HG03457 (cell line): ENCODE results near the gene ZFYVE28.
"Not testable (repeated sequence)": the region's sequence is repeated elsewhere in the genome, so short reads cannot be mapped to it uniquely, and the experiment has no call there.

Experiments used
- ATAC-seq: cut with Tn5 transposase; IDR thresholded peaks from one replicate; pipeline ENCODE4 v1.9.1; 2021; ENCODE audit warnings: moderate number of reproducible peaks; ENCODE audit not compliant: unreplicated experiment

ZFYVE28 gene

DNA sequence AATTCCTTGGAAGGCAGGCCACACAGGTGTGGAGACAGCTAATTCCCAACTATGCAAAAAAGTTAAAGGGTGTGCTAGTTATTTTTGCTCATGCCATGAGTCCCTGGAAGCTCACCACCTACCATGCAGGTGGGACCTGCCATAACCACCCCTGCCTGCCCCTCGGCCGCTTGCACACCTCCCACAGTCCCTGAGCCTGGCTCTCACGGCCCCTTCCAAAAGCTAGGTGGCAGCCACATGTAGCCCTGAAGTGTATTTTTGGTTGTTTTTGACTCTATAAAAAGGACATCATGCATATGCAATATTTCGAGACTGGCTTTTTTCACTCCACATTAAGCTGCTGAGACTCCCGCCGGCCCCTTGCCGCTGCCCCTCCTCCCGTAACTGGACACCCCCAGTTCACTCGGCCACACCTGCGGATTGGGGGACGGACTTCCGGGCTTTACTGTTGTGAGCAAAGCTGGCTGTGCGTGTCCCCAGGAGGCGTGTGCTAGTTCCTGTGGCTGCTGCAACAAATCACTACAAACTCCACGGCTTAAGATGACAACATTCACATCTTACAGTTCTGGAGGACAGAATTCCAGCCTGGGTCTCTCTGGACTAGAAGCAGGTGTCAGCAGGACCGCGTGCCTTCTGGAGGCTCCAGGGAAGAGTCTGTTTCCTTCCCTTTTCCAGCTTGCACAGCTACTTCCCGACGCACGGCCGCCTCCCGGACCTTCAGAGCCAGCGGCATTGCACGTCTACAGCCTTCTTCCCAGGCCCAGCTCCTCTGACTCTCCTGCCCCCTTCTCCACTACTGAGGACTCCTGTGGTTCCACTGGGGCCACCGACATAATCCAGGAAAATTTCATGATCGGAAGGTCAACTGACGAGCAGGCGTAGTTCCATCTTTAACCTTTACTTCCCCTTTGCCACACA is 24.8 kb downstream of the ZFYVE28 start:
- no peak for ATAC-seq

DNA sequence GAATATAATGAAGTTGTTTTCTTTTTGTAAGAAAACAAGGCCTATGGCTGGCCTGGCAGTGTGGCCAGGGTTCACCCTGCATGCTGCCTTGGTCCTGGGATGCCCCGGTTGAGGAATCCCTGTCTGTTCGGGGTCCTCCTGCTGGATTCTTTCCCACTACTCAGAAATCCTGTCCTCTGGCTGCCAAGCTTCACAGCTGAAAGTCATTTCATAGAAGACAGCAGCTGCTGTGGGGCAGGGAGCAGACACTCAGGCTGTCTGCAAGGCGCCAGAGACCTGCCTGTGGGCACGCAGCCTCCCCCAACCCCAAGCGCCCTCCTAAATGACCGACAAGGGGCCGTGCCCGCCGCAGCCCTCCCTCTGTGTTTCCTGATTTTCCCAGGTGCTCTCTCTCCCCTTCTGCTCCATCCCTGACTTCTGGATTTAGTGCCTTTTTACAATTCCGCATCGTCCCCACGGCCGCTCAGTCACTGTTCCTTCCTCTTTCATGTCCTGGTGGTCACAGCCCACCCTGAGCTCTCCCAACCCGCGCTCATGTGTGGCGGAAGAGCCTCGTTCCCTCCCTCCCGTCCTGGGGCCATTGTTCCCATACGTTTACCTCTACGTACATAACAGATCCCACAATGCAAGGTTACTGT is 27.5 kb downstream of the ZFYVE28 start:
- no peak for ATAC-seq

DNA sequence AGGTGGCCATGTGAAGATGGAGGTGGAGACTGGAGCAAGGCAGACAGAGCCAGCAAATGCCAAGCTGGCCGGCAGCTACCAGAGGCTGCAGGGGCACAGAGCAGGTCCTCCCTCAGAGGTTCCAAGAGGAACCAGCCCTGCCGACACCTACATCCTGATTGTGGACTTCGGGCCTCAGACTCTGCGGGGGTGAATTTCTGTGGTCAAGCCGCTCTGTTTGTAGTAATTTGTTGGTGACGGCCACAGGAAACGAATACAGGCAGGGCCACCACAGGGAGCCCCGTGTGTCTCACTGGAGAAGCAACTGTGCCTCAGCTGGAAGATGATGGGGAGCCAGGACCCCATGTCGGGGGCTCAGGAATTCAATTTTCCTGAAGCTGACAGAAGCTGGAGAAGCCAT is 28.3 kb downstream of the ZFYVE28 start:
- ATAC-seq = no peak

DNA sequence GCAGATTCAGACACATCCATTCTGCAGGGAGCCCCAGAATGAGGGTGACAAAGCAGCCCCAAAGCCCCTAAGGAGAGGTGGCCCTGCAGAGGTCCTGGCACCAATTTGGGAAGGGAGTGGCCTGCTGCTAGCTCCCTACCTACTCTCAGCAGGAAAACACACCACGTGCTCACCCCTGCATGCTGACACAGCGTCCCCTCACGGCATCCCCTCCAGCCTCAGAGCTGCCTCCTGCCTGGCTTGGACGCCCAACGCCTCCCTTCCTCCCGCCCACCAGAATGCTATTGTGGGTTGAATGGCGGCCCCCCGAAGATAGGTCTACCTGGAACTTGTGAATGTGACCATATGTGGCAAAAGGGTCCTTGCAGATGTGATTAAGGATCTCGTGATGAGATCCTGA is 28.8 kb downstream of the ZFYVE28 start:
- ATAC-seq = no peak

DNA sequence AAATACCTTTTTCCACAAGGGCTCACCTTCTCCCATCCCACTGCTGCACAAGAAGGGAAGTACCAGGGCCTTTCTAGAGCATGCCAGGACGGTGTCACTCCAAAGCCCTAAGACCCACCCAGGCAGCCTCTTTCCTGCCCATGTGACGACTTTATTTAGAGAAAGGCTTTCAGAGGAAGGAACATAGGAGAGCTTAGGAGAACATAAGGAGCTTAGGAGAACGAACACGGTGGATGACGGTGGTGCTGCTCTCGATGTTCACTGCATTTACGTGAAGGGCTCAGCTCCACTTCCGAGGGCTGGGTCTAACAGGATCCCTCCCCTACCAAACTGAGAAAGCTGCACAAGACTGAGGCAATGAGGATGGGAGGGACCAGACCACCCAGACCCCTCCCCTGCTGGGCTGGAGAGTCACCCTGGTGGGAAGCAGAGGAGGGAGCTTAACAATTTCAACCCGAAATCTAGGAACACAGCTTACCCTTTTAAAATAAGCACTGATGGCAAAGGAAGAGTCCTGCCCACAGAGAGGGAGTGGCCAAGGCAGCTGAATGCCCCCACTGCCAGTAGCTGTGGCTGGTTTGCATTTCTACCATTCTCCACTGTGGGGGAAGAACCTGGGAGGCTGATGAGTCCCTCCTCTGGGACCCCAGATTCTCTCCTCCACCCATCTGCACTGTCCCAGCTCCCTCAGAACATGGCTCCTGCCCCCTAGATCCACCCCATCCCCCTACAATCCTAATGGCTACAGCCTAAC is 29.8 kb downstream of the ZFYVE28 start:
- ATAC-seq = no peak

DNA sequence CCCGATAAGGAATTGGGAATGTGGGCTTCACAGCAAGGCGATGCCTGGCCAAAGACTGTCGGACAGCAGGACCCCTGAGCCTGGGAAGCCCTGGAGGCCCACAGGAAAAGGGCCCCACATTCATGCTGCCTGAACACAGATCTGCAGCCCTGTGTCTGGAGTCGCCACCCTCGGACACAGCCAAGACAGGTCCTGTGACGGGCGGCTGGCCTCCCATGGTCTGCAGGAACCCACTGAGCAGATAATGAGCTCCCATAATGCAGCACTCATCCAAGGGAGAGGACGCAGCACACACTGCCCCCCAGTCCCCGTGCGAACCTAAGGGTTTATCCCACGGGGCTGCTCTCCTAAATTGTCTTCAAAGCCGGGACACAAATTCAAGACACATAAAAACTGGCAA is 30.6 kb downstream of the ZFYVE28 start:
- ATAC-seq = no peak

DNA sequence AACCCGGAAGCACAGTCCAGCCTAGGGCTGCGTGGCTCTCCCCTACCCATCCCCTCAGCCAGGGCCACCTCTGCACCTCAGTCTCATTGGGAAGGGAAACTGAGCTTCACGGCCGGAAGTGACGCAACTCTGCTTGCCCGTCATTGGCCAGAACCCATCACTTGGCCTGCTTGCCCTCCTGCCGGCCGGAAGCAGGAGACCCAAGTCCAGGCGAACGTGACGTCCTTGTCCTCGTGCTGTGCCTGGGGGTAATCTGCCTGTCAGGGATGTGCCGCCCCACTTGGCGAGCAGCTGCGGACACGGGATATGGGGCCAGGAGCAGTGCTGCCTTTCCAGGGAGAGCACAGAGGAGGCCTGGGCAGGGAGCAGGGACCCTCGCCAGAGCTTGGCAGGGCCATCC is 31.2 kb downstream of the ZFYVE28 start:
- ATAC-seq = no peak

DNA sequence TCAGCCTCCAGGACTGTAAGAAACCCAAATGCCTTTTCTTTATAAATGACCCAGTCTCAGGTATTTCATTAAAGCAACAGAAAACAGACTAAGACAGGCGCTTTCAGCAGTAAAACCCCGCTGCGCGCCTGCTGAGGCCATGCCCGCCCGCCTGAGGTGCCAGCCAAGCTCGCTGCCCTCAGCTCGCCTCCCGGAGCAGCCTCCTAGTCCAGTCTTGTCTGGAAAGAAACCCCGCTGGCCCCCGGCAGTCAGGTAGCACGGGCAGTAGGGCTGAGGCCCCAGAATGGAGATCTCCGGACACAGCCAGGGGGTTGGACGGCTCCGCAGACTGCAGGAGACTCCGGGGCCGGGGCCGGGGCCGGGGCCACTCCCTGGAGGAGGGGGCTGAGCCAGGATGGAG is 31.7 kb downstream of the ZFYVE28 start:
- ATAC-seq = no peak

DNA sequence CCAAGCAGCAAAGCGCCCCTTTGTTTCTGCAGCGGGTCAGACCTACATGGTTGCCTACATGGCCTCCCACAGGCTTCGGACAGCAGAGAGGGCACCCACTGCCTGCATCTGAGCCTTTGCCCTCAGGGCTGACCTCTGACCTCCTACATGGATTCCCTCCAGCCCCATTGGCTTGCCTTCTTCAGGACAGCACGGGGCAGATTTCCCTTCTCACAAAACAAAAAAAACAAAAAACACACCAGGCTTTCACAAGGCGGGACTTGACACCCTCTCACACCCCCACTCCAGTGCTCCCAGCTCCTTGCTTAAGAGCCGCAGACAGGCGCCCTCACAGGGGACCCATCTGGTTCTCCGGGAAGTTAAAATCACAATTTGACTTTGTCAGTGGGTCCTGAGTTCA is 32.9 kb downstream of the ZFYVE28 start:
- ATAC-seq = no peak

DNA sequence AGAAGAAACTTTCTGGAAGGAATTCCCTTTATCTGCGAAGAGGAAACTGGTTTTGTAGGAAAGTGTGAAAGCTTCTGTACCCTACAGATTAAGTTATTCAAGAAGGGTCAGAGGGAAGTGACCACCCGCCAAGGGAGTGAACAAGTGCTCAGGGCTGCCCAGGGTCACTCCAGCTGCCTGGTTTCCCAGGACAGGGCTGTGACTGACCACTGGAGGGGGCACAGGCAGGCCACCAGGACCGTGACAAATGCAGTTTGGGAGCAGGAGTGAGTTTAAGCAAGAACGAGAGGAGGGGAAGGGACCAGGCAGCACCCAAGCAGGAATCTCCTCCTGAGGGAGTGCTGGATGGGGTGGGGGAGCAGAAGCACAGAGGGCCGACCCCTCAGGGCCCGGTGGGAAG is 34.2 kb downstream of the ZFYVE28 start:
- ATAC-seq = no peak

DNA sequence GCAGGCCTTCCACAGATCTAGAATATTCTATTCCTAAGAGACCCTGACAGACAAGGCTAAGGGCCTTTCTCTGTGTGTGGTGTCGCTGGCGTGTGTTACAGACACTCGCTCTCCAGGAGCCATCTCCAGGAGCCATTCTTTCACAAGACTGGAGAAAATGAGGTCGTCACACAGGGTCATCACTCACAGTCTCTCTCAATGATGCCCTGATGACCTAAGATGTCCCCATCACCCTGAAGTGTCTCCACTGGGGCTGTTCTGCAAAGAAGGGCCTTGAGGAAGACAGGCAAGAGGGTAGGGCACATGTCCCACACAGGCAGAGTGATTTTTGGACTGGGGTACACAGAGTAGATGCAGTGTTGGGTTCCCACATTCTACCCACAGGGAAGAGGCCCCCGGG is 34.7 kb downstream of the ZFYVE28 start:
- no peak for ATAC-seq

DNA sequence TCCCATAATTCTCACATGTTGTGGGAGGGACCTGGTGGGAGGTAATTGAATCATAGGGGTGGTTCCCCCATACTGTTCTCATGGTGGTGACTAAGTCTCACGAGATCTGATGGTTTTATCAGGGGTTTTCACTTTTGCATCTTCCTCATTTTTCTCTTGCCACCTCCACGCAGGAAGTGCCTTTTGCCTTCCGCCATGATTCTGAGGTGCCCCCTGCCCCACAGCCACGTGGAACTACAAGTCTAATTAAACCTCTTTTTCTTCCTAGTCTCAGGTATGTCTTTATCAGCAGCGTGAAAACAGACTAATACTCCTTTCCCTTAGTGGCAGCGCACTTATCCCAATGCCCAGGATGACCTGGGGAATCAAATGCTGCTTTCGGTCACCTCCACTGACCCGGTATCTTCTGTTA is 35.2 kb downstream of the ZFYVE28 start:
- ATAC-seq = not testable (repeated sequence)

DNA sequence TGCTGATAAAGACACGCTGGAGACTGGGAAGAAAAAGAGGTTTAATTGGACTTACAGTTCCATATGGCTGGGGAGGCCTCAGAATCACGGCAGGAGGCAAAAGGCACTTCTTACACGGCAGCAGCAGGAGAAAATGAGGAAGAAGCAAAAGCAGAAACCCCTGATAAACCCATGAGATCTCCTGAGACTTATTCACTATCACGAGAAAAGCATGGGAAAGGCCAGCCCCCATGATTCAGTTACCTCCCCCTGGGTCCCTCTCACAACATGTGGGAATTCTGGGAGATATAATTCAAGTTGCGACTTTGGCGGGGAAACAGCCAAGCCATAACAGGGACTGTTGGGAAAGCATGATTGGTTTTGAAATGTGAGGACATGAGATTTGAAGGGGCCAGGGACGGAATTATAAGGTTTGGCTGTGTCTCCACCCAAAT is 35.7 kb downstream of the ZFYVE28 start:
- ATAC-seq = not testable (repeated sequence)

DNA sequence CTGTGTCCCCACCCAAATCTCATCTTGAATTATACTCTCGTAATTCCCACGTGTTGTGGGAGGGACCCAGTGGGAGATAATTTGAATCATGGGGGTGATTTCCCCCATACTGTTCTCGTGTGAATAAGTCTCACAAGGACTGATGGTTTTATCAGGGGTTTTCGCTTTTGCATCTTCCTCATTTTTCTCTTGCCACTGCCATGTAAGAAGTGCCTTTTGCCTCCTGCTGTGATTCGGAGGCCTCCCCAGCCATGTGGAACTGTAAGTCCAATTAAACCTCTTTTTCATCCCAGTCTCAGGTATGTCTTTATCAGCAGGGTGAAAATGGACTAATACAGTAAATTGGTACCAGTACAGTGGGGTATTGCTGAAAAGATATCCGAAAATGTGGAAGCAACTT is 37.9 kb downstream of the ZFYVE28 start:
- not testable (repeated sequence) for ATAC-seq

DNA sequence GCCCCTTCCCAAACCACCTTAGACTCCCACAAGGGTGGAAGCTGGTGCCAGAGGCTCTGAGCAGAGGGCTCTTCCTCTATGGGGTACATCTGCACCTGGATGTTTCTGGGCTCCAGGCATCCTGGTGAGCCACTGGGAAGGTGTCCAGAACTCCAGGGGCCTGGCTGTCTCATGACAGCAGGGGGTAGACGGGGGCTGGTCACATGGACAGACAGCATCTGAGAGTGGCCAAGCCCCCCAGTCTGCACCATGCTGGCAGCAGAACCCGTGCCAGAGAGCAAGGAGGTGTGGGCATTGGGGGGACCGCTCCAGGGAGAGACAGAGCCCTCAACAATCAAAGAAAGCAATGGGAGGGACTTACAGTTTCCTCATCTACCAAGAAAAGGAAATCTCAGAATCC is 39.5 kb downstream of the ZFYVE28 start:
- ATAC-seq = no peak

DNA sequence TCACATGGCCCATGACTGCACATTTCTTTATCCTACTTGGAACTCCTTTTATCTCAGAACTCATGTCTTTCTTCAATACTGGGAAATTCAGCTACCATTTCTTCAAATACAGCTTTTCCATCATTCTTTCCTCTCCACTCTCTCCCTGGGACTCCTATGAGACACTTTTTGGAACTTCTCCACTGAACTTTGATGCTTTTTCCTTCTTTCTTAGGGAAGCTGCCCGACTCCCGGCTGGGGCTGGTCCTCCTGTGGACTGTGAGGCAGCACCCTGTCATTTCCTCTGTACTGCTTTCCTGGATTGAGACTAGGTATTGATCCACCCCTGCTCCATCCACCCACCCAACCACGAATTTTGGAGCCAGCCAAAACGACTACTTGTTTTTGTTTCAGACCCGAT is 40.0 kb downstream of the ZFYVE28 start:
- ATAC-seq = no peak

DNA sequence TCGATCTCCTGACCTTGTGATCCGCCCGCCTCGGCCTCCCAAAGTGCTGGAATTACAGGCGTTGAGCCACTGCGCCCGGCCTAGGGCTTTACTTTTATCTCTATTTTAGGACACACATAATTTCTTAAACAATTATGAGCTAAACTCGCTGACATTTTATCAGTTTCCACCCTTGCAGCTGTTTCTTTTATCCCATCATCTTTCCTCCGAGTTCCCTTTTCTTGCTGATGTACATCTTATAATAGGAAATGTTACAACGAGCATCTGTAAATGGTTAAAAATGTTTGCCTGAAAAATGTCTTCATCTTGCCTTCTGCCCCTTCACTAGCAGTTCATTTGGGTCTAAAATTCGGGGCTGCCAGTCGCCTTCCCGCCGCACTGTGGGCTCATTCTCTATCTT is 41.2 kb downstream of the ZFYVE28 start:
- ATAC-seq = no peak

DNA sequence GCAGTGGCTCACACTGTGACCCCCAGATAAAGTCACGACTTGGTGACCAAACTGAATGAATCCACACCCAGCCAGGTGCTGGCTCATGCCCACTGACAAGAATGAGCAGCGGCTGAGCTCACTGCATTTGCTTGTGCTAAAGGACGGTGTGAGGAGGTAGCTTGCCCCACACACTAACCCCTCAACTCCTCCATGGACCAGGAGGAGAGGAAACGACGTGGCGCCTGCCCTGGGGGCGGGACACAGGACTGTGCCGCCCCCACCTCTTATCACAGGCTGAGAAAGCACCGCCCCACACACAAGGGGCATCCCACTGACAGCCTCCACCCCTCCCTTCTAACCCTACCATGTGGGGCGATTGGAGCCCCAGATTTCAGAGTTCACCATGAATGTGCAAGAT is 43.0 kb downstream of the ZFYVE28 start:
- ATAC-seq = no peak

DNA sequence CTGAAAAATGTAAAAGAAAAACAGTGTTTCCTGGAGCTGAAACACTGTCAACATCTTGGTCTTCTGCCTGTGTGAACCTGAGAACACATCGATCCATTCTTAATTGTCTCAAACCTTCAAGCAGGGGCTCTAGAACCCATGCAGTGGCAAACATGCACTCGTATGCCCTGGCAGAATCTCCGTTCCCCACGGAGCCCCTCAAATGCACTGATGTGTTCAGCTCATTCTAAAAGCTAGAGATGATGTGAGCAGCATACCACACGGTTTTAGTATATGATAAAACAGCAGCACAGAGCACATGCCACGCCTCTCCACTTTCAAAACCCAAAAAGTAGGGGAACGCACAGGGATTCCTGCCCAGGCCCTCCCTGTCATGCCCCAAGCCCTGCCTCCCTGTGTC is 44.9 kb downstream of the ZFYVE28 start:
- no peak for ATAC-seq

DNA sequence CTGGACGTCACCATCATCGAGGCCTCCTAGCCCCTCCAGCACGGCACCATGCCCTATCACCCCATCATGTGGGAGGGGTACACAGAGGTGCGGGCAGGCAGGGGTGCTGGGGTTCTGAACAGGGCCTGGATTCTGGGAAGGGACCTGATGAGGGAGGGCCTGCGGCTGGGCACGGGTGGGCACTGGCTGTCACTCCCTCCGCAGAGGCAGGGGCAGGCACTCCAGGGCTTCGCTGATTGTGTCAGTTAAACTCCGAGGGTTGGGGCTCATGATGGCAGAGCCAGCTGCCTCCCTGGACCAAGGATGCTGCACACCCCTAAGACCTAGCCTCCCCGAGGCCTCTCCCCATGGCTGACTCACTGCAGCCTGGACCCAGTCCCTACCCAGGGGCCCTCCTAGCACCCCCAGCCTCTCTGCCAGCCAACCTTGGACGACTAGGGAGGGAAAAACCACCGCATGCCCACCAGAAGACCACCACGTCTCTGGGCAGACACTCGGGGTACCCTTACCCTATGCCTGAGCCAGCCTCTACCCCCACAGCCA is 45.9 kb downstream of the ZFYVE28 start:
- ATAC-seq = no peak

DNA sequence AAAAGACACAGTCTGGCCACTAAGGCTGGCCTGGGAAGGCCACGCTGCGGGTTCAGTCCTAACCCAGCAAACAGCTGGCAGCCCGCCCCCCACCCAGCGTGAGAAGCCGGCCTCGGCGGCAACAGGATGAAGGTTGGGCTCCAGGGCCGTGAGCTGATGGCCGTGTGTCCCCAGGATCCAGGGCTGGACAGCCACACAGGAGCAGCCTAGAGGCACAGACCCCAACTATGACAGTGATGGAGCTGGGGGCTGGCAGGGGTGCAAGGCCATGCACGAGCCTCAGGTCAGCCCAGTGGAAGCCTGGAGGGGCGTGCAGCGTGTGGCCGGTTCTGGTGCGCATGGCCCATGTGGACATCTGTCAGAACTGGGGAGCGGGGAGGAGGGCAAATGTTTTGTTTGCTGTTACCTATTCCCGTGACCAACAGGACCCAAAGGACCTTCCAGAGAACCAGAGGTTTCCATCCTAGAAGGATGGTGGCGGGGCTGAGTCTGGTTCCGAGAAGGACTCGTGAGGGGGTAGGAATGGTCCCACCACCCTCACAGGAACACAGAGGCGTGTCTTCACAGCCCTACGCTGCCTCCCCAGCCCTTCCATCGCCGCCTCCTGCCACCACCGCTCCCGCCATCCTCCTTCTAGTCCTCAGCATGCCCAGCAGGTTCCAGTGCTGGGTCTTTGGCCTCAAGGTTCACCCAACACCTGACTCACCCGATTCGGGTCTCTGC is 46.5 kb downstream of the ZFYVE28 start:
- no peak for ATAC-seq
